Stimulated activated CD8-positive, alpha-beta memory T cell treated with anti-CD3 and anti-CD28 coated beads, Interleukin-7, amount 100 ng/mL, for 1 hour (primary cell): ENCODE measurements around the gene CAD.

Experiments used
- DNase-seq, 2 donors: peaks; one replicate each; pipeline ENCODE4 v3.0.0-alpha.2; 2020; ENCODE audit warnings: low read depth in 2 of 2

CAD gene

DNA sequence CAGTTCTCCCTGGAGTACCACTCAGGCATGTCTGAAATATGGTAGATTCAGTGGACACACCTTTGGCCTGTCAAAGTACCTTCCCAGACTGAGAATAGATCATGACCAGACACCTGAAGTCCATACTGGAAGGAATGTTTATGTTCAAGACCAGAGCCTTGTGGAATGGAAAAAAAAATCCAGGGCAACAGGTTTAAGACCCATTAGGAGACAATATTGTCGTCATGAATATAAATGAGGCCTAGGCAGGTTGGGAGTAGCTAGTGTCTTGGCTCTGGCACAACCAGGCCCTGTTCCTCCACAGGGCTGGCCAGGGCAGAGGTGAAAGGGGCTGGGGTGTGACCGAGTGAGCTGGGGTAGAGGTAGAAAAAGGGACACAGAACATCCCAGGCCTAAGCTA is 18.5 kb upstream of the CAD start:
- DNase-seq = no peak

GRCh38 chr2:27199241-27199640 is 17.9 kb upstream of the CAD start:
- DNase-seq = no peak

DNA sequence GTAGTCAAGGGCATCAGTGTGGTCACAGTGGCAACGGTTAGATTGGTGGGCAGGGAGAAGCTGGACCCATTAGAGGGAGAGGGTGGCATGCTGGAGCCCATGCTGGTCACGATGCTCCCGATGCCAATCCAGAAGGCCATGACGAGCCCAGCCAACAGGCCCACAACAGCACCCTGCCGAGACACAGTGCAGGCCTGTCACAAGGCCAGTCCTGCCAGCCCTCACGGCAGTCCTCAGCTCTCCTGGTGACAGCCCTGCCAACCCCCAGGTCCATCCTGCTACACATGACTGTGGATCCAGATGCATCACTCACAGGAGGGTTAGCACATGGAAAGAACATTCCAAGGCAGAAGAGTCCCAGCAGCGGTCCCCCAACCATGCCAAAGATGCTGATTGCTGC is 15.5 kb upstream of the CAD start:
- DNase-seq = no peak

- DNase-seq = no peak
Measured at GRCh38 chr2:27202854-27203253, 14.3 kb upstream of the CAD start.

DNA sequence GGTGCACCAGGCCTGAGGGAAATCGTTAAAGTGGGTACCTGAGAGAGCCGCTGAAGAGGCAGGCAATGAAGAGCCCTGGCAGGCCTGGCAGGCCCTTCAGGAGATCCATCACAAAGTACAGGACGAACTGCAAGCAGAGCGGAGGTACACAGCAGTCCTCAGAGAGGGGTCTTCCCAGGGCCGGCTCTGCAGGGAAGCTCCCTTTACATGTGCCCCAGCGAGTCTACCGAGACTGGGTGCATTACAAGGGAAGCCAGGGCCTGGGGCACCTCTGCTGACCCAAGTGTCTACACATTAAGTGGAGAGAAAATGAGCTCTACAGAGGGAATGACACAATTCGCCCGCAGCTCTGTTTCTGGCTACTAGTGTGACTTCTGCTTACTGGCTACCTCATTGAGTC is 13.4 kb upstream of the CAD start:
- DNase-seq = no peak

- DNase-seq = no peak
Measured at GRCh38 chr2:27204566-27204965, 12.6 kb upstream of the CAD start.

DNA sequence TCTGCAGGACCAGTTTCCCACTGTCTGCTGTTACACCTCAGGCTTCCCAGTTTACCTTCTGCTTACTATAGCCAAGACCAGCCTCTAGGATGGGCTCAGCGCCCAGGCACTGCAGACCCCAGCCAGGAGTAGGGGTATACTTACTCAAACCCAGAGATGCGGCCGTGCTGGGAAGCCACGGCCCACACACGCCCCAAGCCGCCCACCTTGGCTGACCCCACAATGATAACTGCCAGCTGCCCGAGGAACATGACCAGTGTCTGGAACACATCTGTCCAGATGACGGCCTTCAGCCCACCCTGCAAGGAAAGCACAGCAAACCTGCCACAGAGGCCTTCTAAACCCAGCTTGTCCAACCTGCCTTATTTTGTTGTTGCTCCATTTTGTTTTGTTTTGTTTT is 12.0 kb upstream of the CAD start:
- no peak for DNase-seq

DNA sequence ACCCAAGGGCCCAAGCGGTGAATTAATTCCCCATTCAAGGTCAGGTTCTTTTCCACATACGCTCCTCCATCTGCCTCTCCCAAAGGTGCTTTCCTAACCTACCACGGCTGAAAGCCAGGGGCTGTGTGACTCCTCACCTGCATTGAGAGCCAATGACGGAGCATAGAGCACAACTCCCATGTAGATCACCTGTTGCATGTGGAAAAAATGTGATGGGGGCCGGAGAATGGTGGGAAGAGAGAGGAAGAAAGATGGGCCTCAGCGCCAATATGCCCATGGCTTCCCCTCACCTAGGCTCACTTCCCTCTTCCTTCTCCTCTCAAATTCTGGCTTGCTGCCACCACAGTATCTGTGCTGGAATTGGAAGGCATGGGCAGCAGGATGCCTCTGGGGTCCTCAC is 10.8 kb upstream of the CAD start:
- no peak for DNase-seq

DNA sequence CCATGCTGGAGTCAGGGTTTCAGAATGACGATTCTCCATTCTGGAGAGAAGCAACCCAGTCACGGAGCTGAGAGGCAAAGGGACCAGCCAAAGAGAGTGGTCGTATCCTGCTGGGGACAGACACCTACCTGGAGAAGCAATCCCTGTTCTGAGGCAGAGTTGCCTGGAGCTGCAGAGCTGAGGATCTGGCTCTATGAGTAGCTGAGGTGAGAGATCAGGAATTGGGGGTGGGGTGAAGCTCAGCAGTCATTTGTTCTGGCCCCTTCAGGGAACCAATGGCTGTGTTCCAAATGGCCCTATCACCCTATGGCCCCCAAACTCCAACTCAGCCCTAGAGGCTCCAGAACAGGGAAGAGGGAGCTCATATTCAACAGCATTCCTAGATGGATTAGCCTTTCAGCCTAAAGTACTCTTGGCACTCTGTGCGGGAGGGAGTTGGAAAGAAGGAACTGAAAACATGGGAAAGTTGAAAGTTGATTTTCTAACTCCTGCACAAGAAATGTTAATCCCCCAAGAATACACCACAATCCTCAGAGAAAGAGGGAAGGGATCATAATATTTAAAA is 8.6 kb upstream of the CAD start:
- no peak for DNase-seq

DNA sequence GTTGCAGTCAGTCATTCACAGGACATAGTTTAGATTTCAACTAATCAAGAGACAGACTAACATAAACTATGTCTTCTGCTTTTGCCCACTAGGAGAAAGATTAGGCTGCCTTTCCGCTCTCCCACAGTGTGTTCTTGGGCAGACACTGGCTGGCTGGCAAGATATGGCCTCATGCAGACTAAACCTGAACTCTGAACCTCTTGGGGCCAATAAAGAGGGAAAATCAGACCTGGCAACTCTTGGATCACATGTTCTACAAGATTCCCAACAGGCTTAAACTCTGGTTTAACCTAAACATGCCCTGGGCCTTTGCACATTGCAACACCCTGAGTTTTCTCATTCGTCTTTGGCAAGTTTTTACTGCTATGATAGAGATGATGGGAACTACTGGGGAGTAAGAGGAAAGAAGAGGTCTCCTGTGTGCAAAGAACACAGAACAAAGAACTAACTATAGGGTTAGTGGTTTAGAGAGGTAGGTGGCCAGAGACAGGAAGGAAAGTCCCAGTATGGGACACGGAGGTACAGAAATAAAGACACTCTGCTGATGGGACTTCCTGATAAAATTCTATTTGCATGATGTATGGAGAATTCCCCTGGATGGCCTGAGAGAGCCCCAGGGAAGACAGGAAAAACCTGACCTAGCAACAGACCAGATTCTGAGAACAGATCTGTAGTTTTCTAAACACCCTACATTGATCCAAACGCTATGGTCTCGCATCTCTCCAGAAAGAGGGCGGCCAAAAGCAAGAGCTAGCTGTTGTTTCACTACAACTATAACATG is 7.4 kb upstream of the CAD start:
- no peak for DNase-seq

GRCh38 chr2:27211241-27211942 is 5.8 kb upstream of the CAD start:
- no peak for DNase-seq

GRCh38 chr2:27211943-27212625 is 5.1 kb upstream of the CAD start, which contains the start of the genes ATRAID and SLC5A6:
Gene ATRAID, plus strand, starts transcription at chr2:27212041. Its CDS starts 328 bp downstream, at chr2:27212369.
Gene SLC5A6, minus strand, starts transcription at chr2:27212268. Its CDS starts 4,618 bp downstream, at chr2:27207650.
- DNase-seq = peak; percentile 71 to 73

GRCh38 chr2:27212626-27213471 is 4.3 kb upstream of the CAD start:
- DNase-seq = no peak

- DNase-seq = no peak
Measured at GRCh38 chr2:27214941-27215340, 2.2 kb upstream of the CAD start.

- DNase-seq = no peak
Measured at GRCh38 chr2:27216416-27217137, 592 bp upstream of the CAD start.

DNA sequence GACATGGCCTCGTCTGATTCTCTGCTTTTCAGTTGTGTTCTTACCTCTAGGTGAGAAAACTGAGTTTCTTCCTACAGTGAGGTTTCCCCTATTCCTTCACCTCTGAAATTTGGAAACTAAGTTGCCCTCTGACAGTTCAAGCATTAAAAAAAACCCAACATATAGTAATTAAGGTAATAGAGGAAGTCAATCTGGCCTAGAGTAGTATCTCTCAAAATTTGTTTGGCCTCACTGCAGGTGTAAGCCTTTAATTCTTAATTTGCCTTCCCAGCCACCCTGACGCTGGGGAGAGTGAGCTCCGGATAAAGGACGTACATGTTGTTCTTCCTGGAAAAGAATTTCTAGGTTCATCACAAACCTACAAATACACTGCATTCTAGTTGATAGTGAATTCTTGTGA is 1.4 kb downstream of the CAD start:
- DNase-seq = no peak

GRCh38 chr2:27219091-27219490 is 1.9 kb downstream of the CAD start:
- no peak for DNase-seq

DNA sequence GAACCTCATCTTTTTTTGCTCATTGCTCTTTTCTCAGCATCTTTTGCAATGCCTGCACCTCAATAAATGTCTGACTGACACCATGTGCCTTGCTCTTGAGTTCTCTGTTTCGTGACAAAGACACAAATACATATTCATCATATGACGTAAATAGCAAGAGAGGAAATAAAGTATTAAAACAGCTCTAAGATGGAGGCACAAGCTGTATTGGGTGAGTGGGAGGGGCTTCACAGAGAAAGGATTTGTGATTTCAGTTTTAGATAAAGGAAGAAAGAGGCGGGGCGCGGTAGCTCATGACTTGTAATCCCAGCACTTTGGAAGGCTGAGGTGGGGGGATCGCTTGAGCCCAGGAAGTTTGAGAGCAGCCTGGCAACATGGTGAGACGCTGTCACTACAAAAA is 2.9 kb downstream of the CAD start:
- no peak for DNase-seq

DNA sequence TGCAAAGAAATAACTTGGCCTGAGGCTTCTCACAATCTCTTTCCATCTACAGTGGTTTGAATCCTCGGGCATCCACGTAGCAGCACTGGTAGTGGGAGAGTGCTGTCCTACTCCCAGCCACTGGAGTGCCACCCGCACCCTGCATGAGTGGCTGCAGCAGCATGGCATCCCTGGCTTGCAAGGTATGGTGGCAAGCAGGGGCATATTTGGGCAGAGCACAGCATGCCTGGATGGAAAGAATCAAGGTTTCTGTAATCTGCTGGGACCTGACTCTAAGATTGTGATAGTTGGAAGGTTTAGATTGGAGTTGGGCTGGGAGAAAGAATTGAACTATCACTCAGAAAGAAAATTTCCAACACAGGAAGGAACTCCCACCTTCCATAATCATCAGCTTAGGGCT is 4.0 kb downstream of the CAD start:
- DNase-seq = no peak

- DNase-seq = no peak
Measured at GRCh38 chr2:27222407-27222806, 5.2 kb downstream of the CAD start.

DNA sequence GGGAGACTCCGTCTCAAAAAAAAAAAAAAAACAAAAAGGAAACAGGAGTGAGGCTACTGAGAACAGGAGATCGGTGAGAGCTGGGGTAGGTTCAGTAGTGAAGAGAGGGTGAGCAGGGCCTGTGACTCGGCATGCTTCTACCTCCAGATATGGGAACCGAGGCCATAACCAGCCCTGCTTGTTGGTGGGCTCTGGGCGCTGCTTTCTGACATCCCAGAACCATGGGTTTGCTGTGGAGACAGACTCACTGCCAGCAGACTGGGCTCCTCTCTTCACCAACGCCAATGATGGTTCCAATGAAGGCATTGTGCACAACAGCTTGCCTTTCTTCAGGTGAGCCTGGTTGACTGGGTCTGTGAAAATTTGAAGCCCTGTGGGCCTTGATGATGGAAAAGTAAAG is 6.2 kb downstream of the CAD start:
- DNase-seq = no peak
